SU-DHL-6 (cell line): ENCODE data around the gene EML2.

Source experiments
- H2AFZ ChIP-seq: fragments of 200-600 bp; sonication (generic); 2 replicates; pipeline ENCODE4 v1.6.1; 2014; ENCODE audit warnings: low read depth, mild to moderate bottlenecking, moderate library complexity, mixed read lengths, antibody characterized with exemption, low read length; ENCODE audit not compliant: severe bottlenecking
- H3F3A ChIP-seq: fragments of 200-600 bp; shearing (Covaris generic); 2 replicates; pipeline ENCODE4 v1.6.0; 2016; ENCODE audit warnings: antibody characterized with exemption, mild to moderate bottlenecking; ENCODE audit not compliant: insufficient read depth
- H3K27ac ChIP-seq: fragments of 200-600 bp; sonication (generic); 2 replicates; pipeline ENCODE4 v1.5.1; 2016; ENCODE audit warnings: low read depth, mild to moderate bottlenecking, low read length, moderate library complexity, mixed read lengths
- H3K27me3 ChIP-seq: fragments of 200-600 bp; sonication (generic), shearing (Covaris generic); 2 replicates; pipeline ENCODE4 v1.6.0; 2014; ENCODE audit warnings: mild to moderate bottlenecking, low read length
- H3K36me3 ChIP-seq: fragments of 200-600 bp; sonication (generic); 2 replicates; pipeline ENCODE4 v1.6.1; 2014; ENCODE audit warnings: mild to moderate bottlenecking, low read length, mixed read lengths
- H3K4me2 ChIP-seq: fragments of 300-600, 200-600 bp; shearing (Covaris generic), sonication (generic); 2 replicates; pipeline ENCODE4 v1.6.0; 2014; ENCODE audit warnings: low read length, low read depth, mild to moderate bottlenecking; ENCODE audit not compliant: poor library complexity, severe bottlenecking
- H3K4me3 ChIP-seq: fragments of 200-600 bp; sonication (generic); 2 replicates; pipeline ENCODE4 v1.5.1; 2014; ENCODE audit warnings: antibody characterized with exemption, low read length, mild to moderate bottlenecking, mixed read lengths; ENCODE audit not compliant: insufficient read depth, poor library complexity, severe bottlenecking
- H3K79me2 ChIP-seq: fragments of 200-600 bp; sonication (generic); 2 replicates; pipeline ENCODE4 v1.6.1; 2014; ENCODE audit warnings: mild to moderate bottlenecking, low read length, moderate library complexity; ENCODE audit not compliant: insufficient read depth
- H3K9ac ChIP-seq: fragments of 200-600 bp; sonication (generic); 2 replicates; pipeline ENCODE4 v1.7.0; 2014; ENCODE audit warnings: mild to moderate bottlenecking, low read length
- H3K9me2 ChIP-seq: fragments of 200-600 bp; sonication (generic); replicated peaks from 2 replicates; pipeline ENCODE4 v1.6.1; 2014; ENCODE audit warnings: low read length; ENCODE audit not compliant: insufficient read depth
- H3K9me3 ChIP-seq: fragments of 200-600 bp; sonication (generic); 2 replicates; pipeline ENCODE4 v1.6.1; 2014; ENCODE audit warnings: low read length, mixed read lengths; ENCODE audit not compliant: insufficient read depth
- H4K20me1 ChIP-seq: fragments of 200-600 bp; sonication (generic); 2 replicates; pipeline ENCODE4 v1.6.1; 2014; ENCODE audit warnings: low read depth, mild to moderate bottlenecking, antibody characterized with exemption, low read length, moderate library complexity, mixed read lengths
- EZH2phosphoT487 ChIP-seq: fragments of 200-600 bp; sonication (generic), shearing (Covaris generic); conservative IDR thresholded peaks from 2 replicates; pipeline ENCODE4 v1.6.1; 2018; ENCODE audit warnings: mild to moderate bottlenecking, antibody characterized with exemption, low read length, moderate library complexity, mixed read lengths
- TF ChIP-seq, protein P1 (sequence below): fragments of 200-600 bp; sonication (generic); IDR thresholded peaks from one replicate; pipeline ENCODE4 v1.5.1; 2017; ENCODE audit warnings: antibody characterized with exemption, mild to moderate bottlenecking, low read length, moderate library complexity; ENCODE audit not compliant: insufficient read depth, poor library complexity, severe bottlenecking

The EML2 gene

DNA sequence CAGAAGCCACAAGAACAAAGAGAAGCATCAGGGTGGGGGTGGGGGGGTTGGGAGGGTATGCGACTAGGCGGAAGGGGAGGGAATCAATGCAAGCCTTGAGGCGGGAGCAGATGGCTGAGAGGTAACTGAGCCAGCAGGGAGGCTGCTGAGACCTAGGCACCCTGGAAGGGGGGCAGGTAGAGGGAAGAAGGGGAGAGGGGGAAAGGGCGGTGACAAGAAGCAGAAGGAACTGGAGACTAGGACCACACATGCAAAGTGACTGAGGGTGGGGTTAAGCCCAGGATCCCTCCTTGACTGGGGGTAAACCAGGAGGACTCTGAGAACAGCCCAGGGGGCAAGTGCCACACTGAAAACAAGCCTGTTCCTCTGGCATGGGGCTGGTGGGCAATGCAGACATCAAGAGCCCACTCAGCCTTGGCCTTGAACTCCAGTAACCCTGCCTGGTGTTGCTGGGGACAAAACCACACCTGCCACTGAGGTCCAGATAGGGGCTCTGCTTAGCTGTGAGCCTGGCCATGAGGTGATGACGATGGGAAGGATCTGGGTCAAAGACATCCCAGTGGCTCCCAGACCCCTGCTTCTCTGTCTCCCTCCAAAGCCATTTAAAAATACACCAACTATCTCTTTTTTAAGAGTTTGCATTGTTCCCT lies 74.9 kb downstream of the EML2 start:
- H3K9me3 ChIP-seq, result no peaks in the 10 kb centered on the region
- no peaks in the 10 kb centered on the region for H3K36me3 ChIP-seq
- peak overlapping the region; percentile 51; the same call in 1 of the 2 replicates for H3K27ac ChIP-seq
- no peak overlapping the region for H3K9ac ChIP-seq
- no peak overlapping the region for H3K4me3 ChIP-seq
- H3F3A ChIP-seq, result peaks cover 4% of the 10 kb centered on the region; the same call in 1 of the 2 replicates
- no peaks in the 10 kb centered on the region for H4K20me1 ChIP-seq
- H2AFZ ChIP-seq, result no peak overlapping the region
- peaks cover 14% of the 10 kb centered on the region; the same call in 1 of the 2 replicates for H3K79me2 ChIP-seq
- H3K4me2 ChIP-seq, result no peak overlapping the region
- no peaks in the 10 kb centered on the region for H3K27me3 ChIP-seq
- TF ChIP-seq EZH2phosphoT487, result no peak
- TF ChIP-seq, protein P1, sequence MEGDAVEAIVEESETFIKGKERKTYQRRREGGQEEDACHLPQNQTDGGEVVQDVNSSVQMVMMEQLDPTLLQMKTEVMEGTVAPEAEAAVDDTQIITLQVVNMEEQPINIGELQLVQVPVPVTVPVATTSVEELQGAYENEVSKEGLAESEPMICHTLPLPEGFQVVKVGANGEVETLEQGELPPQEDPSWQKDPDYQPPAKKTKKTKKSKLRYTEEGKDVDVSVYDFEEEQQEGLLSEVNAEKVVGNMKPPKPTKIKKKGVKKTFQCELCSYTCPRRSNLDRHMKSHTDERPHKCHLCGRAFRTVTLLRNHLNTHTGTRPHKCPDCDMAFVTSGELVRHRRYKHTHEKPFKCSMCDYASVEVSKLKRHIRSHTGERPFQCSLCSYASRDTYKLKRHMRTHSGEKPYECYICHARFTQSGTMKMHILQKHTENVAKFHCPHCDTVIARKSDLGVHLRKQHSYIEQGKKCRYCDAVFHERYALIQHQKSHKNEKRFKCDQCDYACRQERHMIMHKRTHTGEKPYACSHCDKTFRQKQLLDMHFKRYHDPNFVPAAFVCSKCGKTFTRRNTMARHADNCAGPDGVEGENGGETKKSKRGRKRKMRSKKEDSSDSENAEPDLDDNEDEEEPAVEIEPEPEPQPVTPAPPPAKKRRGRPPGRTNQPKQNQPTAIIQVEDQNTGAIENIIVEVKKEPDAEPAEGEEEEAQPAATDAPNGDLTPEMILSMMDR, result no peak
- H3K9me2 ChIP-seq, result no peaks in the 10 kb centered on the region

DNA sequence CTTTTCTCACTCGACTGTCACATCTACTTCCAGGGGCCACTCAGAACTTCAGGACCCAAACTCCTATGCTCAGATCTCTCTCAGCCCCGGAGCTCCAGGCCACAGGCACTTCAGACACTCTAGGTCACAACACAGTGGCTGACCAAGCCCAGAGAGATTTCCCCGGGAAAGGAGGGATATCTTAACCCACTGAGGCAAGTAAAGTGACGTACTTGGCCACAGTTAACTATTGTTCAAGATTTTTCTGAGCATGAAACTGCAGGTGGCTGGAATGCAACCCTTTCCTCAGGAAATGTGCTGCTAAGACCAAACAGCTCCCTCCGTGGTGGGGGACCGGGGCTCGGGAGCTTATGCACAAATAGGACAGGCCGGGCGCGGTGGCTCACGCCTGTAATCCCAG lies 78.5 kb downstream of the EML2 start:
- Histone ChIP-seq H4K20me1 (no peaks in the 10 kb centered on the region), H3K27ac (no peak overlapping the region), H3K9me2 (no peaks in the 10 kb centered on the region), H3K4me3 (no peak overlapping the region), H3F3A (peaks cover 4% of the 10 kb centered on the region; the same call in 1 of the 2 replicates), H3K4me2 (no peak overlapping the region), H3K9ac (no peak overlapping the region), H3K36me3 (no peaks in the 10 kb centered on the region), H2AFZ (no peak overlapping the region), H3K79me2 (peaks cover 8% of the 10 kb centered on the region; the same call in 1 of the 2 replicates), H3K9me3 (no peaks in the 10 kb centered on the region), H3K27me3 (no peaks in the 10 kb centered on the region)
- TF ChIP-seq, protein P1, result no peak
- TF ChIP-seq EZH2phosphoT487, result no peak

DNA sequence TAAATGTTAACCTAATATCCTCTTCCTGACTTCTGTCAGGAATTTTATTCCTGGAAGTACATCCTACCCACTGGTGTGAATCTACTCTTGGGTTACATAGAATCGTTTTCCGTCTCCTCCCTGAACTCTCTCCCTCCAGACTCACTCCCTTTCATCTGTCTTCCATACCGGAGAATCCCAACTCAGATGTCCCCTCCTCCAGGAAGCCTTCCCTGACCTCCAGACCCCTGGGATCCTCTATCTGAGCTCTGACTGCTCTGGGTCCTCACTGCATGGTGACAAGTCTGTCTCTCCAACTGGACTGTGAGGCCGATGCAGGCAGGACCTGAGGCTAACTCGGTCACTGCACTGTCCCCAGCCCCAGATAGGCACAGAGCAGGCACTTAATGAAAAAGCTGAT lies 79.2 kb downstream of the EML2 start:
- Histone ChIP-seq H2AFZ (no peak overlapping the region), H3K27ac (no peak overlapping the region), H3K4me2 (no peak overlapping the region), H3K79me2 (peaks cover 8% of the 10 kb centered on the region; the same call in 1 of the 2 replicates), H3K9ac (no peak overlapping the region), H3K9me3 (no peaks in the 10 kb centered on the region), H3K9me2 (no peaks in the 10 kb centered on the region), H3K27me3 (no peaks in the 10 kb centered on the region), H4K20me1 (no peaks in the 10 kb centered on the region), H3K36me3 (no peaks in the 10 kb centered on the region), H3F3A (peaks cover 4% of the 10 kb centered on the region; the same call in 1 of the 2 replicates), H3K4me3 (no peak overlapping the region)
- TF ChIP-seq, protein P1, result no peak
- TF ChIP-seq EZH2phosphoT487, result no peak
